GM19324 (cell line): ENCODE measurements around the gene ANGPTL8.

ENCODE experiments used
- ATAC-seq: cut with Tn5 transposase; IDR thresholded peaks from one replicate; pipeline ENCODE4 v1.9.1; 2021; ENCODE audit warnings: mild to moderate bottlenecking, moderate library complexity; ENCODE audit not compliant: unreplicated experiment, low FRiP score

ANGPTL8 gene

DNA sequence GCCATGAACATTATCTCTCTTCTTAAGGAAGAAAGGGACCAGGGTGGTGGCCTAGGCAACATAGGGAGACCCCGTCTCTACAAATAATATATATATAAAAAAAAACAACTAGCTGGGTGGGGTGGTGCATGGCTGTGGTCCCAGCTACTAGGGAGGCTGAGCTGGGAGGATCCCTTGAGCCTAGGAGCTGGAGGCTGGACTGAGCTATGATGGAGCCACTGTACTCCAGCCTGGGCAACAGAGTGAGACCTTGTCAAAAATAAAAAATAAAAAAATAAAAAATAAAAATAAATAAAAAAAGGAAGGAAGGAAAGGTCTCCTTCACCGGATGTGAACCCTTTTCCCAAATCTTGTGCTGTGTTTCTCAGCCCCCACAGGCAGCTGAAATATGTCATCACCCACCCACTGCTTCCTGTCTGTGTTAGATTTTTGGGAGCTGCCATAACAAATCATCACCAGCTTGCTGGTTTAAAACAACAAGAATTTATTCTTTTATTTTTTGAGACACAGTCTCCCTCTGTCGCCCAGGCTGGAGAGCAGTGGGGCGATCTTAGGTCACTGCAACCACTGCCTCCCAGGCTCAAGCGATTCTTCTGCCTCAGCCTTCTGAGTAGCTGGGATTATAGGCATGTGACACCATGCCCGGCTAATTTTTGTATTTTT is 47.0 kb downstream of the ANGPTL8 start:
- no peak for ATAC-seq

- no peak for ATAC-seq
Measured at GRCh38 chr19:11288349-11288748, 48.9 kb downstream of the ANGPTL8 start.

DNA sequence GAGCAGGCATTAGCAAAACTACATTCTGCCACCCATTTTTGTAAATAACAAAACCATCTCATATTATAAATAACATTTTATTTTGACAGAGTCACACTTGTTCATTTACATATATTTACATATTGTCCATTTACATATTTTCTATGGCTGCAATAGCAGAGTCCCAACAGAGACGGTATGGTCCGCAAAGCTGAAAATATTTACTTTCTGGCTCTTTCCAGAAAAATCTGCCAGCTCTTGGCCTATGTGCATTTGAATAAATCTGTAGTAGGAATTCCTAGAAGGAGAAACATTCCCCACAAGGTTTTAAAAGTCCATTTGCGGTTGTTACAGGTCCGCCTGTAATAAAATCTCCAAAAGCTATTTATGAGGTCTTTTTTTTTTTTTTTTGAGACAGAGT is 50.8 kb downstream of the ANGPTL8 start:
- no peak for ATAC-seq

DNA sequence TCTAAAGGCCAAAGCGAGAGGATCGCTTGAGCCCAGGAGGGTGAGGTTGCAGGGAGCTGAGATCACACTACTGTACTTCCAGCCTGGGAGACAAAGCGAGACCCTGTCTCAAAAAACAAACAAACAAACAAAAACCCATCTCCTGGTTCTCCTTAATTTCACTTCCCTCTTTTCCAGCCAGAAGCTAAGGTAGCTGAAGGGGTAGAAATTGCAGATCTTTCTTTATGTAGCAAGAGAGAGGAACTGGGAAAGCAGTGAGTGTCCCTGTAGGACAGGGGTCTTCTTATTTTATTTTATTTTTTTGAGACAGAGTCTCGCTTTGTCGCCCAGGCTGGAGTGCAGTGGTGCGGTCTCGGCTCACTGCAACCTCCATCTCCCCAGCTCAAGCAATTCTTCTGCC is 52.0 kb downstream of the ANGPTL8 start:
- no peak for ATAC-seq
